Measurements from ENCODE around the gene GLIS1.

The GLIS1 gene

DNA sequence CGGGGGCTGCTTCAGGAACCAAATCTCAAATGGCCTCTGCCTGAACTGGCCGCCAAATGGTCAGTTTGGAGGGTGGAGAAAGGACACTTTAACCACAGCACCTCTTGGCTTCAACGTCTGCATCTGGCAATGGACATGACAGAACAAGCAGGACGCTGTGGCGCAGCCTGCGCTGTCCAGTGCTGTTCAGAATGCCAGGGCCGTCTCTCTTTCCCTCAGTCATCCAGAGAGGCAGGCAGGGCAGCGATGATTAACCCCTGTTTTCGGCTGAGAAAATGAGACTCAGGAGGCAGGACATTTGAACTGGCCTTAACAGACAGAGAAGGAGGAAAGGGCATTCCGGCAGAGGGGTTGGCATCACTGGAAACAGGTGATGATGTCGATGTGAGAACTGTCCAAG is 48.6 kb downstream of the GLIS1 start:
- TF ChIP-seq EZH2phosphoT487 (IDR thresholded peaks at IDR 0.05; ENCODE audit: borderline replicate concordance, low read length): no peak
- TF ChIP-seq, protein P1, sequence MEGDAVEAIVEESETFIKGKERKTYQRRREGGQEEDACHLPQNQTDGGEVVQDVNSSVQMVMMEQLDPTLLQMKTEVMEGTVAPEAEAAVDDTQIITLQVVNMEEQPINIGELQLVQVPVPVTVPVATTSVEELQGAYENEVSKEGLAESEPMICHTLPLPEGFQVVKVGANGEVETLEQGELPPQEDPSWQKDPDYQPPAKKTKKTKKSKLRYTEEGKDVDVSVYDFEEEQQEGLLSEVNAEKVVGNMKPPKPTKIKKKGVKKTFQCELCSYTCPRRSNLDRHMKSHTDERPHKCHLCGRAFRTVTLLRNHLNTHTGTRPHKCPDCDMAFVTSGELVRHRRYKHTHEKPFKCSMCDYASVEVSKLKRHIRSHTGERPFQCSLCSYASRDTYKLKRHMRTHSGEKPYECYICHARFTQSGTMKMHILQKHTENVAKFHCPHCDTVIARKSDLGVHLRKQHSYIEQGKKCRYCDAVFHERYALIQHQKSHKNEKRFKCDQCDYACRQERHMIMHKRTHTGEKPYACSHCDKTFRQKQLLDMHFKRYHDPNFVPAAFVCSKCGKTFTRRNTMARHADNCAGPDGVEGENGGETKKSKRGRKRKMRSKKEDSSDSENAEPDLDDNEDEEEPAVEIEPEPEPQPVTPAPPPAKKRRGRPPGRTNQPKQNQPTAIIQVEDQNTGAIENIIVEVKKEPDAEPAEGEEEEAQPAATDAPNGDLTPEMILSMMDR (IDR thresholded peaks at IDR 0.05; ENCODE audit: low read depth, low read length, poor library complexity, severe bottlenecking): no peak
- H3K4me1 ChIP-seq (ENCODE audit: control insufficient read depth, low read length): no peaks in the 10 kb centered on the region
- H3K9me3 ChIP-seq (ENCODE audit: control insufficient read depth, insufficient read depth, low read length): no peaks in the 10 kb centered on the region
- H3K27me3 ChIP-seq (ENCODE audit: control insufficient read depth, low read length): no peaks in the 10 kb centered on the region
- no peaks in the 10 kb centered on the region for H3K79me2 ChIP-seq (ENCODE audit: control insufficient read depth, low read length)
- H3K4me2 ChIP-seq (ENCODE audit: low read length): no peak overlapping the region
- no peaks in the 10 kb centered on the region for H3K9me2 ChIP-seq (replicated peaks; ENCODE audit: control insufficient read depth, low read length)
- no peak overlapping the region for H3K27ac ChIP-seq (ENCODE audit: low read depth, low read length)
- H3K4me3 ChIP-seq (ENCODE audit: low read length): no peak overlapping the region
- no peaks in the 10 kb centered on the region for H4K20me1 ChIP-seq (ENCODE audit: control insufficient read depth, insufficient read depth, low read depth, low read length)
- no peaks in the 10 kb centered on the region for H3F3A ChIP-seq (ENCODE audit: control insufficient read depth, insufficient read depth)
- H3K36me3 ChIP-seq (ENCODE audit: control insufficient read depth, low read length): no peaks in the 10 kb centered on the region

DNA sequence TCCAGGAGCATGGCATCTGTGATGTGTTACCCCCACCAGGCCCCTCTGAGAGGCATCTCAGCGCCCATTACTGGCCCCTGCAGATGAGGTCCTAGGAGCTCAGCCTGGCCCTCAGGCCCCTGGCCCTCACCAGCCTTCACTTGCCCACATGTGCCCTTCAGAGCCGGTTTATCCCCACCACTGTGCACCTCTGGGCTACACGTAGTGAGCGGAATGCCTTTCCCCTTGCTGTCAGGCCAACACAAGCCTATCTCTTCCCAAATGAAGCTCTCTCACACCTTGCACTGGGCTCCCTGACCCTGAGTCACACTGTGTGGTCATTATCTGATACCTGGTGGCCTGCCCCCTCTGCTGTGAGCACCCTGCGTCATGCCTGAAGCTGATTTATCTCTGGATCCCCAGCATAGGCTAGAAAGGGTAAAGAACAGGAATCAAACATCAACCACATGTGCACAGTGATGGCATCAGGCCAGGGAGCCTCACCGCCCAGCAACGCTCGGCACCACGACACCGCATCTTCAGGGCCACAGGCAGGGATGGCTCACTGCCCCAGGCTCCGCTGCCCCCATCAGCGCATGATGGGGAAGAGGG is 49.1 kb downstream of the GLIS1 start:
- no peak overlapping the region for H3K4me2 ChIP-seq (ENCODE audit: low read length)
- H3K27me3 ChIP-seq (ENCODE audit: control insufficient read depth, low read length): no peaks in the 10 kb centered on the region
- H4K20me1 ChIP-seq (ENCODE audit: control insufficient read depth, insufficient read depth, low read depth, low read length): no peaks in the 10 kb centered on the region
- no peaks in the 10 kb centered on the region for H3K9me3 ChIP-seq (ENCODE audit: control insufficient read depth, insufficient read depth, low read length)
- TF ChIP-seq EZH2phosphoT487 (IDR thresholded peaks at IDR 0.05; ENCODE audit: borderline replicate concordance, low read length): no peak
- TF ChIP-seq, protein P1 (IDR thresholded peaks at IDR 0.05; ENCODE audit: low read depth, low read length, poor library complexity, severe bottlenecking): no peak
- H3K4me1 ChIP-seq (ENCODE audit: control insufficient read depth, low read length): no peaks in the 10 kb centered on the region
- no peaks in the 10 kb centered on the region for H3K9me2 ChIP-seq (replicated peaks; ENCODE audit: control insufficient read depth, low read length)
- H3K79me2 ChIP-seq (ENCODE audit: control insufficient read depth, low read length): no peaks in the 10 kb centered on the region
- H3F3A ChIP-seq (ENCODE audit: control insufficient read depth, insufficient read depth): no peaks in the 10 kb centered on the region
- no peak overlapping the region for H3K4me3 ChIP-seq (ENCODE audit: low read length)
- no peaks in the 10 kb centered on the region for H3K36me3 ChIP-seq (ENCODE audit: control insufficient read depth, low read length)
- no peak overlapping the region for H3K27ac ChIP-seq (ENCODE audit: low read depth, low read length)

DNA sequence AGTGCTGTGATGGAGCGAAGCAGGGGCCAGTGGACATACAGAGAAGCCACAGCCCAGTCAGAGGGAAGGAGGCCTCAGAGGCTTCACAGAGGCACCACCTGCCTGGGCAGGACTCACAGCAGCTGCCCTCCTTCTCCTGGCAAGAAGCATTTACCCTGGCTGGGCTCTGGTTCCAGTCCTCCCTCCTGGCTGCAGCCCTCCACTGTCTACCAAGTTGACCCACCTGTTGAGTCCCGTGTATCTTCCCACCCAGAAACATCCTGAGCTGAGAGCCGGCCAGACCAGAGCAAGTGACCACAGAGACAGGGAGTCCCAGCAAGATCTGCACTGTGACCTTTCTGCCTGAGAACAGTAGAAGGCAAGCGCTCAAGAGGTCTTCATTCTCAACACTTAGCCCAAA is 49.7 kb downstream of the GLIS1 start:
- Histone ChIP-seq H3K4me1 (ENCODE audit: control insufficient read depth, low read length) (no peaks in the 10 kb centered on the region), H3K9me2 (replicated peaks; ENCODE audit: control insufficient read depth, low read length) (no peaks in the 10 kb centered on the region), H3K4me2 (ENCODE audit: low read length) (no peak overlapping the region), H3K4me3 (ENCODE audit: low read length) (no peak overlapping the region), H4K20me1 (ENCODE audit: control insufficient read depth, insufficient read depth, low read depth, low read length) (no peaks in the 10 kb centered on the region), H3F3A (ENCODE audit: control insufficient read depth, insufficient read depth) (no peaks in the 10 kb centered on the region), H3K9me3 (ENCODE audit: control insufficient read depth, insufficient read depth, low read length) (no peaks in the 10 kb centered on the region), H3K27me3 (ENCODE audit: control insufficient read depth, low read length) (no peaks in the 10 kb centered on the region), H3K36me3 (ENCODE audit: control insufficient read depth, low read length) (no peaks in the 10 kb centered on the region), H3K79me2 (ENCODE audit: control insufficient read depth, low read length) (no peaks in the 10 kb centered on the region), H3K27ac (ENCODE audit: low read depth, low read length) (no peak overlapping the region)
- TF ChIP-seq, protein P1 (IDR thresholded peaks at IDR 0.05; ENCODE audit: low read depth, low read length, poor library complexity, severe bottlenecking): no peak
- TF ChIP-seq EZH2phosphoT487 (IDR thresholded peaks at IDR 0.05; ENCODE audit: borderline replicate concordance, low read length): no peak

All from DOHH2 (cell line).